ENCODE results near the gene VGF. TPM values are rescaled to one million over a fixed set of nuclear protein-coding genes. Genes with fewer than 3 reads are reported as not detected.

Gene VGF
- total and polyA plus RNA-seq, 2 experiments from 2014 or later = 3.0 to 4.4 TPM

DNA sequence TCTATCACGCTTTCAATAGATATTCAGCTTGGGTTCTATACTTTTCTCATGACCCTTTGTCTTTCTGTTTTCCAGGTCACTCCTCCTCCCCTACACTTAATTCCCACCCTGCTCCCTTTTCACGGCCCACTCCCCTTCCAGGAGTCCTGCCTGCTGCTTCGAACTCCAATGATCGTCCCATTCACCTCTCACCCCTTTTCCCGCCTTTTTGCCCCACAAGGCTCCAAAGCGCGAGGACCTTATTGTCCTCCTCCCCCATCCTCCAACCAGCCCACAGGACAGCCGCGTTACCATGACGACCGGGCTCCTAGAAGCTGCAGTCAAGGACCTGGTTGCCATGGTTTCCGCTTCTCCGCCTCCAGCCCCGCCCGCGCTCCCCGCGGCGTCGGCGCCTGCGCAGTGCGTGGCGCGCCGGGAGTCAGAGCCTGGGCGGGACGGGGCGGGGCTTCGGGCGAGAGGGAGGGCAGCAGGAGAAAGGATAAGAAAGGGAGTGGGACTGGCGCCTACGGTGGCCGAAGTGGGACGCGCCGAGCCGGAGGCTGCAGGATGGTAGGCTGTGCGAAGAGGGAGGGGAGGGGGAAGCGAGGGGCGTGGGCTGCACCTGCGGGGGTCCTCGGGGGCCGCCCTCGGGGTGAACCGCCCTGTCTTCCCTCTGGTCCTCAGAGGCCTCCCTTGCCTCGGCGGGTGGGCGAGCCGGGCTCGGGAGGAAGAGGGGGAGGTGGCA lies 11.2 kb downstream of the VGF start, which contains the start of gene AP1S1:
TSS of gene AP1S1 (plus strand) at position 508 of the 724 bp plus-strand sequence. CDS start at position 547, 39 bp downstream.
- H3K4me1 ChIP-seq (ENCODE audit: insufficient read depth) = peaks cover 28% of the 10 kb centered on the region
- peaks cover 14% of the 10 kb centered on the region for H3K79me2 ChIP-seq (replicated peaks; ENCODE audit: insufficient read depth)
- peaks cover 20% of the 10 kb centered on the region for H3K36me3 Mint-ChIP-seq (ENCODE audit: low read depth)
- H3K9me2 ChIP-seq (ENCODE audit: insufficient read depth) = peaks cover 4% of the 10 kb centered on the region; the same call in 1 of the 2 replicates
- H3K4me1 Mint-ChIP-seq = peaks cover 27% of the 10 kb centered on the region
- H3K36me3 ChIP-seq (ENCODE audit: insufficient read depth) = no peaks in the 10 kb centered on the region; the same call in 1 of the 2 replicates
- H4K20me1 ChIP-seq (replicated peaks; ENCODE audit: insufficient read depth) = no peaks in the 10 kb centered on the region
- H3F3A ChIP-seq (replicated peaks; ENCODE audit: low read depth) = peaks cover 22% of the 10 kb centered on the region
- H3K27me3 ChIP-seq (ENCODE audit: insufficient read depth) = peaks cover 12% of the 10 kb centered on the region; the same call in 1 of the 2 replicates
- peaks cover 33% of the 10 kb centered on the region for H3K27me3 Mint-ChIP-seq (ENCODE audit: insufficient read depth, low read depth, poor library complexity)
- peak; percentile 55; the same call in 1 of the 2 replicates for TF ChIP-seq POLR2AphosphoS5 (IDR thresholded peaks at IDR 0.05; ENCODE audit: low read depth)
- no peak for TF ChIP-seq NANOG (IDR thresholded peaks at IDR 0.05; ENCODE audit: borderline replicate concordance)
- TF ChIP-seq, protein P1, sequence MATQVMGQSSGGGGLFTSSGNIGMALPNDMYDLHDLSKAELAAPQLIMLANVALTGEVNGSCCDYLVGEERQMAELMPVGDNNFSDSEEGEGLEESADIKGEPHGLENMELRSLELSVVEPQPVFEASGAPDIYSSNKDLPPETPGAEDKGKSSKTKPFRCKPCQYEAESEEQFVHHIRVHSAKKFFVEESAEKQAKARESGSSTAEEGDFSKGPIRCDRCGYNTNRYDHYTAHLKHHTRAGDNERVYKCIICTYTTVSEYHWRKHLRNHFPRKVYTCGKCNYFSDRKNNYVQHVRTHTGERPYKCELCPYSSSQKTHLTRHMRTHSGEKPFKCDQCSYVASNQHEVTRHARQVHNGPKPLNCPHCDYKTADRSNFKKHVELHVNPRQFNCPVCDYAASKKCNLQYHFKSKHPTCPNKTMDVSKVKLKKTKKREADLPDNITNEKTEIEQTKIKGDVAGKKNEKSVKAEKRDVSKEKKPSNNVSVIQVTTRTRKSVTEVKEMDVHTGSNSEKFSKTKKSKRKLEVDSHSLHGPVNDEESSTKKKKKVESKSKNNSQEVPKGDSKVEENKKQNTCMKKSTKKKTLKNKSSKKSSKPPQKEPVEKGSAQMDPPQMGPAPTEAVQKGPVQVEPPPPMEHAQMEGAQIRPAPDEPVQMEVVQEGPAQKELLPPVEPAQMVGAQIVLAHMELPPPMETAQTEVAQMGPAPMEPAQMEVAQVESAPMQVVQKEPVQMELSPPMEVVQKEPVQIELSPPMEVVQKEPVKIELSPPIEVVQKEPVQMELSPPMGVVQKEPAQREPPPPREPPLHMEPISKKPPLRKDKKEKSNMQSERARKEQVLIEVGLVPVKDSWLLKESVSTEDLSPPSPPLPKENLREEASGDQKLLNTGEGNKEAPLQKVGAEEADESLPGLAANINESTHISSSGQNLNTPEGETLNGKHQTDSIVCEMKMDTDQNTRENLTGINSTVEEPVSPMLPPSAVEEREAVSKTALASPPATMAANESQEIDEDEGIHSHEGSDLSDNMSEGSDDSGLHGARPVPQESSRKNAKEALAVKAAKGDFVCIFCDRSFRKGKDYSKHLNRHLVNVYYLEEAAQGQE (IDR thresholded peaks at IDR 0.05; ENCODE audit: unreplicated experiment) = no peak
- ATAC-seq = peak; percentile 89
- peak within 1 kb of the TSS; percentile 80 for H3K4me3 Mint-ChIP-seq
- peak within 1 kb of the TSS; percentile 0 for H3K27ac Mint-ChIP-seq
- peak within 1 kb of the TSS; percentile 99 for H3K4me2 ChIP-seq
- H3K9me3 Mint-ChIP-seq = peaks cover 11% of the 10 kb centered on the region; the same call in 2 of the 3 replicates
- no peak within 1 kb of the TSS for H3K27ac ChIP-seq (ENCODE audit: low read depth)
- peak; percentile 100 for DNase-seq (ENCODE audit: low spot score)
- H2AFZ ChIP-seq = peak within 1 kb of the TSS; percentile 38
- peak within 1 kb of the TSS; percentile 79 for H3K4me3 ChIP-seq

DNA sequence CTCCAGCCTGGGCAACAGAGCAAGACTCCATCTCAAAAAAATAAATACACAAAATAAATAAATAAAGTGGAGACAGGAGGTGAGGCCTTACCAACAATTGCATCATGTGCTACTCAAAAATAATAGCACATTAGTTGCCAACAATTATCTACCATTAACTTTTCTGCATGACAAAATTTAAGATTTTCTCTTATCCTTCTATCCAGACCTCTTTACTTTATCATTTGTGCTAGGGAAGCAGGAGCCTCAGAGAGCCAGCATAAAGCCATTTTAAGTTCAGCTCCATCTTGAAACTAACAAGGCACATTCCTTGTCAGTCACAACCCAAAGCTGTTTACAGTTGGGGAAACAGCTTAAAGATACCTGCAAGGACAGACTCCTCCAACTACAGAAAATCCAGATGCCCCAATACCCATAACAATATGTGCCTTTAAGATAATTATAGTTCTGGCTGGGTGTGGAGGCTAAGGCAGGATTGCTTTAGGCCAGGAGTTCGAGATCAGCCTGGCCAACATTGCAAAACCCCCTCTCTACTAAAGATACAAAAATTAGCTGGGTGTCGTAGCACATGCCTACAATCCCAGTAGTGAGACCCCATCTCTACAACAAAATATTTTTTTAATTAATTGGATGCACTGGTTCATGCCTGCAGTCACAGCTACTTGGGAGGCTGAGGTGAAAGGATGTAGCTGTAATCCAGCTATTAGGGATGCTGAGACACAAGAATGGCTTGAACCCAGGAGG lies 13.3 kb downstream of the VGF start:
- Histone ChIP-seq H3K4me1 (ENCODE audit: insufficient read depth) (peaks cover 23% of the 10 kb centered on the region), H3K4me3 (no peak overlapping the region), H3K4me2 (no peak overlapping the region), H3K27me3 (ENCODE audit: insufficient read depth) (peaks cover 12% of the 10 kb centered on the region; the same call in 1 of the 2 replicates), H3F3A (replicated peaks; ENCODE audit: low read depth) (peaks cover 16% of the 10 kb centered on the region), H3K9me2 (ENCODE audit: insufficient read depth) (peaks cover 4% of the 10 kb centered on the region; the same call in 1 of the 2 replicates), H3K36me3 (ENCODE audit: insufficient read depth) (no peaks in the 10 kb centered on the region; the same call in 1 of the 2 replicates), H3K79me2 (replicated peaks; ENCODE audit: insufficient read depth) (peaks cover 14% of the 10 kb centered on the region), H2AFZ (no peak overlapping the region), H4K20me1 (replicated peaks; ENCODE audit: insufficient read depth) (no peaks in the 10 kb centered on the region), H3K27ac (ENCODE audit: low read depth) (no peak overlapping the region)
- H3K27me3 Mint-ChIP-seq (ENCODE audit: insufficient read depth, low read depth, poor library complexity) = peaks cover 33% of the 10 kb centered on the region
- no peak for ATAC-seq
- peaks cover 11% of the 10 kb centered on the region; the same call in 2 of the 3 replicates for H3K9me3 Mint-ChIP-seq
- peaks cover 19% of the 10 kb centered on the region for H3K4me1 Mint-ChIP-seq
- H3K4me3 Mint-ChIP-seq = no peak overlapping the region
- no peak for DNase-seq (ENCODE audit: low spot score)
- no peak overlapping the region for H3K27ac Mint-ChIP-seq
- peaks cover 7% of the 10 kb centered on the region for H3K36me3 Mint-ChIP-seq (ENCODE audit: low read depth)
- TF ChIP-seq CREB1 (CRISPR knock-in tag; IDR thresholded peaks at IDR 0.05; ENCODE audit: low read depth) (no peak), JUNB (IDR thresholded peaks at IDR 0.05; ENCODE audit: unreplicated experiment) (no peak), POLR2AphosphoS5 (IDR thresholded peaks at IDR 0.05; ENCODE audit: low read depth) (no peak), NANOG (IDR thresholded peaks at IDR 0.05; ENCODE audit: borderline replicate concordance) (no peak)
- TF ChIP-seq, protein P1 (IDR thresholded peaks at IDR 0.05; ENCODE audit: unreplicated experiment) = no peak
